ENCODE results near the gene RAB44. TPM values are rescaled to one million over a fixed set of nuclear protein-coding genes. Genes with fewer than 3 reads are reported as not detected.

The RAB44 gene
- polyA plus RNA-seq, 1 of the 3 experiments (the other 2 are of a cell fraction): 0.12 TPM

GRCh38 chr6:36745836-36746235 is 48.2 kb downstream of the RAB44 start:
- H3K4me1 ChIP-seq (ENCODE audit: control insufficient read depth in 1 of 2, insufficient read depth in 2 of 2, low read depth in 1 of 2, low read length in 1 of 2): no peaks in the 10 kb centered on the region
- CTCF ChIA-PET: interaction anchor here (0.8 to 1.7 kb wide), 2 partner anchors 14 kb away, joined by 4 to 6 read pairs; no protein-coding TSS in a partner anchor
- WGBS (ENCODE audit: low lambda C conversion rate): 40% methylated on average over 3 of the region's 8 CpGs

GRCh38 chr6:36746251-36746650 is 48.6 kb downstream of the RAB44 start:
- H4K20me1 ChIP-seq (ENCODE audit: insufficient read depth): no peaks in the 10 kb centered on the region
- H3K4me3 ChIP-seq (ENCODE audit: low read depth in 2 of 2, low read length in 1 of 2): no peak overlapping the region
- H2AFZ ChIP-seq (ENCODE audit: low read depth): no peak overlapping the region
- no peak overlapping the region for H3K27ac ChIP-seq (ENCODE audit: low read depth in 2 of 2, low read length in 1 of 2)
- 39% methylated on average over 10 of the region's 14 CpGs for WGBS (ENCODE audit: low lambda C conversion rate)
- no peaks in the 10 kb centered on the region for H3K9me3 ChIP-seq
- TF ChIP-seq NRF1 (IDR thresholded peaks at IDR 0.05; ENCODE audit: low read depth, low read length) (no peak), MXI1 (IDR thresholded peaks at IDR 0.05; ENCODE audit: low read depth, low read length) (no peak), ELF1 (IDR thresholded peaks at IDR 0.05) (no peak), TEAD4 (IDR thresholded peaks at IDR 0.05; ENCODE audit: borderline replicate concordance, insufficient read depth) (no peak), RFX5 (IDR thresholded peaks at IDR 0.05; ENCODE audit: low read length) (no peak), ZBTB33 (IDR thresholded peaks at IDR 0.05; ENCODE audit: borderline replicate concordance, low read depth) (no peak), SIN3A (IDR thresholded peaks at IDR 0.05; ENCODE audit: borderline replicate concordance, low read depth, low read length) (no peak), TCF12 (IDR thresholded peaks at IDR 0.05) (no peak), PBX3 (IDR thresholded peaks at IDR 0.05) (no peak), NFIC (IDR thresholded peaks at IDR 0.05; ENCODE audit: borderline replicate concordance) (no peak), GABPA (IDR thresholded peaks at IDR 0.05; ENCODE audit: low read depth) (no peak), MAX (IDR thresholded peaks at IDR 0.05; ENCODE audit: low read depth) (no peak), RAD21 (IDR thresholded peaks at IDR 0.05; ENCODE audit: low read length) (no peak)
- H3K27me3 ChIP-seq (ENCODE audit: insufficient read depth): no peaks in the 10 kb centered on the region
- H3K79me2 ChIP-seq (ENCODE audit: insufficient read depth): no peaks in the 10 kb centered on the region
- DNase-seq: no peak
- no peak overlapping the region for H3K4me2 ChIP-seq
- POLR2A ChIA-PET: no interaction called here
- no peaks in the 10 kb centered on the region for H3K9me2 ChIP-seq
- no peaks in the 10 kb centered on the region for H3K4me1 ChIP-seq (ENCODE audit: control insufficient read depth in 1 of 2, insufficient read depth in 2 of 2, low read depth in 1 of 2, low read length in 1 of 2)
- H3K36me3 ChIP-seq (replicated peaks in 1 of 2; ENCODE audit: control insufficient read depth in 1 of 2, insufficient read depth in 2 of 2, low read length in 1 of 2): no peaks in the 10 kb centered on the region
- CTCF ChIA-PET: interaction anchor here (0.8 kb wide), 1 partner anchor 13 kb away, joined by 4 read pairs; no protein-coding TSS in a partner anchor
- H3F3A ChIP-seq (replicated peaks; ENCODE audit: insufficient read depth): no peaks in the 10 kb centered on the region
- no peak overlapping the region for H3K9ac ChIP-seq

More at GRCh38 chr6:36745836-36746235, 48.2 kb downstream of the RAB44 start:
- no peaks in the 10 kb centered on the region for H3K9me2 ChIP-seq
- H3K79me2 ChIP-seq (ENCODE audit: insufficient read depth): no peaks in the 10 kb centered on the region
- H3K4me3 ChIP-seq (ENCODE audit: low read depth in 2 of 2, low read length in 1 of 2): no peak overlapping the region
- H3K36me3 ChIP-seq (replicated peaks in 1 of 2; ENCODE audit: control insufficient read depth in 1 of 2, insufficient read depth in 2 of 2, low read length in 1 of 2): no peaks in the 10 kb centered on the region
- TF ChIP-seq TCF12 (IDR thresholded peaks at IDR 0.05): no peak
- TF ChIP-seq SMC3 (IDR thresholded peaks at IDR 0.05; ENCODE audit: low read depth, low read length): no peak
- TF ChIP-seq RAD21 (IDR thresholded peaks at IDR 0.05; ENCODE audit: low read length): no peak
- TF ChIP-seq MXI1 (IDR thresholded peaks at IDR 0.05; ENCODE audit: low read depth, low read length): no peak
- no peak for TF ChIP-seq USF2 (IDR thresholded peaks at IDR 0.05; ENCODE audit: borderline replicate concordance, low read depth, low read length)
- no peak for TF ChIP-seq PBX3 (IDR thresholded peaks at IDR 0.05)
- no peak for TF ChIP-seq FOXM1 (IDR thresholded peaks at IDR 0.05; ENCODE audit: low read depth)
- no peak overlapping the region for H3K27ac ChIP-seq (ENCODE audit: low read depth in 2 of 2, low read length in 1 of 2)
- no peak for DNase-seq
- no peak overlapping the region for H3K4me2 ChIP-seq
- H3F3A ChIP-seq (replicated peaks; ENCODE audit: insufficient read depth): no peaks in the 10 kb centered on the region
- H3K9me3 ChIP-seq: no peaks in the 10 kb centered on the region
- no peak overlapping the region for H2AFZ ChIP-seq (ENCODE audit: low read depth)
- POLR2A ChIA-PET: no interaction called here
- H4K20me1 ChIP-seq (ENCODE audit: insufficient read depth): no peaks in the 10 kb centered on the region
- H3K9ac ChIP-seq: no peak overlapping the region
- H3K27me3 ChIP-seq (ENCODE audit: insufficient read depth): no peaks in the 10 kb centered on the region

Data from SK-N-SH (cell line).